GM12865 (cell line): ENCODE data around the gene GNB3.

Source experiments
- DNase-seq: peaks from one replicate; pipeline ENCODE4 v3.0.0; 2010; ENCODE audit warnings: low read depth
- H3K4me3 ChIP-seq: 2 replicates; pipeline ENCODE4 v1.5.1; 2011; ENCODE audit warnings: mild to moderate bottlenecking, low read depth, low read length, control low read depth
- CTCF ChIP-seq: IDR thresholded peaks from 2 replicates; pipeline ENCODE4 v1.5.1; 2011; ENCODE audit warnings: low read length, control low read depth, low read depth, inconsistent platforms; ENCODE audit not compliant: insufficient read depth; ENCODE audit errors: missing control alignments

Gene GNB3

GRCh38 chr12:6840761-6841515 is at the start of gene GNB3:
Gene GNB3 (plus strand): TSS chr12:6840925. CDS start chr12:6841288, 363 bp downstream.
- DNase-seq, result no peak
- no peak for TF ChIP-seq CTCF
- H3K4me3 ChIP-seq, result no peak within 1 kb of the TSS

- TF ChIP-seq CTCF, result no peak
- H3K4me3 ChIP-seq, result no peak overlapping the region
- DNase-seq, result no peak
These were observed 48.7 kb upstream of the GNB3 start for GRCh38 chr12:6791931-6792520.

GRCh38 chr12:6792522-6793201 is 48.1 kb upstream of the GNB3 start:
- no peak overlapping the region for H3K4me3 ChIP-seq
- TF ChIP-seq CTCF, result no peak
- DNase-seq, result peak; percentile 43

- DNase-seq, result no peak
- no peak for TF ChIP-seq CTCF
- no peak overlapping the region for H3K4me3 ChIP-seq
These were observed 45.6 kb upstream of the GNB3 start for GRCh38 chr12:6795088-6795487.

GRCh38 chr12:6796576-6796975 is 44.1 kb upstream of the GNB3 start:
- no peak overlapping the region for H3K4me3 ChIP-seq
- no peak for TF ChIP-seq CTCF
- DNase-seq, result no peak

GRCh38 chr12:6799147-6799546 is 41.6 kb upstream of the GNB3 start:
- no peak overlapping the region for H3K4me3 ChIP-seq
- DNase-seq, result no peak
- no peak for TF ChIP-seq CTCF
